ENCODE data around the gene KLHL22.
"Not testable (repeated sequence)": the region's sequence is repeated elsewhere in the genome, so short reads cannot be mapped to it uniquely, and the experiment has no call there.

Gene KLHL22

DNA sequence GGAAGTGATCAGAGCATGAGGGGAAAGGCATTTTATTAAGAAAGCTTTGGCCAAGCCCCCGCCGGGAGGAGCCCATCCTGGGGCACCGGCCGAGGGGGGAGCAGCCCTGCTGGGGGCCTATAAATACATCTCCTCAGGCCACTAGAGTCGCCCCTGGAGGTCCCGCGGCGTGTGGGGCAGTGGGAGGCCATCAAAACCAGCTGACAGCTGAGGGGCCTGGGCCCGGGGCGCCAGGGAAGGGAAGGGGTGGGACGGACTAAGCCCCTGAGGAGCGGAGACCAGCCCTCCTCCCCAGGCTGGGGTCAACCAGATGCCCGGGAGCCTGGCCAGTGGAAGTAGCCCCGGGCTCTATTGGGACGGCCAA, 71.0 kb downstream of the KLHL22 start:
- no peak for TF ChIP-seq POLR2AphosphoS5 (IDR thresholded peaks at IDR 0.05; ENCODE audit: low read depth, low read length)
- TF ChIP-seq POLR2A (IDR thresholded peaks at IDR 0.05; ENCODE audit: low read depth, low read length) = no peak
- TF ChIP-seq TAF1 (IDR thresholded peaks at IDR 0.05; ENCODE audit: borderline replicate concordance, low read depth, low read length) = no peak
- DNase-seq (ENCODE audit: insufficient read length) = no peak
- FAIRE-seq = no peak

DNA sequence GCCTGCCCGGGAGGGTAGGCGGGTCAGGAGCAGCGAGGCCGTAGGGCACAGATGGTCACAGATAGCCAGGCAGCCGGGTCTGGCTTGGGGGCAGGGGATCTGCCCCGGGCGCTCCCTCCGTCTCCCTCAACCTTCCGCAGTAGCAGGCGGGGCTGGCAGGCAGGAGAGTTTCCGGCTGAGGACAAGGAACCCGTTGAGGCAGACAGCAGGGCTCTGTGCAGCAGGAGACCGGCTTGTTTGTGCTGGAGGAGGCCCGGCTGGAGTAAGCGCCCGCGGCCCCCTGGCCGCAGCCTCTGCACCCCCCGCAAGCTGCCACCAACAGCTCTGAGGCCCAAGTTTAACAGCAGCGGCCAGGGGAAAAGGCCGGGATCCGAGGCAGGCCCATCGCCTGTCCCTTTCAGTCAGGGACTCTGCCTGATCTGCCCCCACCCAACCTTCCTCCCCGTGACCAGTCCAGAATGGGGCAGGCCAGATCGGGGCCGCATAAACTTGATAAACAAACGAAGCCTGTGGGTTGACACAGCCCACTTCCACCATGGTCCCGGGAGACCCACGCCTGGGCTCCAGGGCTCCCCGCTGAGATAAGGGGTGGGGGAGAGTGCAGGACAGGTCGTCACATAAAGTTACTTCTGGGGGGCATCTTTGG, 71.6 kb downstream of the KLHL22 start:
- DNase-seq (ENCODE audit: insufficient read length) = no peak
- no peak for FAIRE-seq
- TF ChIP-seq POLR2AphosphoS5 (IDR thresholded peaks at IDR 0.05; ENCODE audit: low read depth, low read length) (no peak), POLR2A (IDR thresholded peaks at IDR 0.05; ENCODE audit: low read depth, low read length) (no peak), TAF1 (IDR thresholded peaks at IDR 0.05; ENCODE audit: borderline replicate concordance, low read depth, low read length) (no peak)

DNA sequence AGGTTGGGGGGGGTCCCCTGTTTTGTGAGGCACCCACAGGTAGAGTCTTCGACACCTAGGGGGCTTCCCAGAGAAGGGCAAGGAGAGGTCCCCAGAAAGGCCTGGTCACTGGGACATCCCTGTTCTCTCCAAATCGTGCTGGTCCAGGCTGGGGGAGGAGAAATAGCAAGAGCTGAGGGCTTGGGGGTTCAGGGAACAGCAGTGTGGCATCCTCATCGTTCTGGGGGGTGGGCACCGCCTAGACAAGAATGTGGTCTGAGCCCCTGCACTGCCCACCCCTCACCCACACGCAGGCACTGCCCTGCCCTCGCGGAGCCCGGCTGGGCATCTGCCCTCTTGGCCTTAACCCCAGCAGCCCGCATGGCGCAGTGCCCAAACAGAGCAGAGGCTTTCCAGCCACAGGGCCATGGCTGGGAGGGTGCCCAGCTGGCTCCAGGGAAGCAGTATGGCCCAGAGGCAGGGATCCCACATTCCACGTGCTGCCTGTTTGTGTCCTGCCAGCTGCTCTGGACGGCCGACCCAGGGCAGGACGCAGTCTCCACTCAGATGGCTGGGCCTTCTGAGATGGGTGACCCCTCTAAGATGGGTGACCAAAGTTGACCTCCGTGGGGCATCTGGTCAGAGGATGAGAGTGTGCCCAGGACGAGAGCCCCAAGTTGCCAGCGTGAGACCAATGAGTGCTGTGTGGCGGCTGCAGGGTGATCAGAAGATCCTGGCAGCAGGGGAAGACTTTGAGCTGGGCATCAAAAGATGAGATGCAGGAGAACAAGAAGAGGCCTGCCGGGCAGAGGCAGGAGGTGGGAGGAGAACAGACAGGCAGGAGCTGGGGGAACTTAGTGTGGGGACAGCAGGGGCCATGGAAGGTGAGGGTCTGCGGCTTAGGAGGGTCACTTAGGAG, 72.3 kb downstream of the KLHL22 start:
- no peak for DNase-seq (ENCODE audit: insufficient read length)
- FAIRE-seq = no peak
- TF ChIP-seq POLR2AphosphoS5 (IDR thresholded peaks at IDR 0.05; ENCODE audit: low read depth, low read length) (no peak), TAF1 (IDR thresholded peaks at IDR 0.05; ENCODE audit: borderline replicate concordance, low read depth, low read length) (no peak), POLR2A (IDR thresholded peaks at IDR 0.05; ENCODE audit: low read depth, low read length) (no peak)

DNA sequence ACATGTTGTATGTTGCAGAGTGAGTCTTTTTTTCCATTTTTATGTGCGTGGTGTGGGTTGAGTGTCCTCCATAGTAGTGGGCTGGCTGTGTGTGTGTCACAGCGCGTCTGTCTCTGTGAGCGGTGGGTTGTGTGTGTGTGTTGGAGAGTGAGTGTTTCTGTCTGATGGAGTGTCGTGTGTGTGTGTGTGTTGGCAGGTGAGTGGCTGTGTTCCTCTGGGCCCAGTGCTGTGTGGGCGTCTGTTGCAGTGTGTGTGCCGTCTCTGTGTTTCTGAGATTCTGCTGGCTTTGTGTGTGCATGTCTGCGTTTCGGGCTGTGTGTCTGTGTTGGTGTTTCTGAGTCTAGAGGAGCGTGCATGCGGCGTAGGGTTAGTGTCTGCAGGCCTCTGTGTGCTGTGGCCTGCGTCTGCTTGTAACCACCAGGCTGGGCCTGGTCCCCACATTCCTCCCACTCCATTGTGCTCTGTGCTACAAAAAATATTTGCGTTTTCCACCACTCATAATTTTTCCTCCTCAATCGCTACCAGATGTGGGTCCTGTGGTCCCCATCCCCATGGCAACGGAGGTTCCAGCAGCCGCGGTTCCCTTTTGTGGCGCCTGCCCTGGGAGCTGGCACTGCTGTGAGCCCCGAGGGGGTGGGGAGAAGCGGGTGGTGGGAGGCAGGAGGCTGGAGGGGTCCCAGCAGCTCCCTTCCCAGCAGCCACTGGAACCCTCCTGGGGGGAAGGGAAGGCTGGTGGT, 73.2 kb downstream of the KLHL22 start:
- TF ChIP-seq POLR2A (IDR thresholded peaks at IDR 0.05; ENCODE audit: low read depth, low read length) (no peak), POLR2AphosphoS5 (IDR thresholded peaks at IDR 0.05; ENCODE audit: low read depth, low read length) (no peak), TAF1 (IDR thresholded peaks at IDR 0.05; ENCODE audit: borderline replicate concordance, low read depth, low read length) (no peak)
- DNase-seq (ENCODE audit: insufficient read length) (no peak), FAIRE-seq (no peak)

DNA sequence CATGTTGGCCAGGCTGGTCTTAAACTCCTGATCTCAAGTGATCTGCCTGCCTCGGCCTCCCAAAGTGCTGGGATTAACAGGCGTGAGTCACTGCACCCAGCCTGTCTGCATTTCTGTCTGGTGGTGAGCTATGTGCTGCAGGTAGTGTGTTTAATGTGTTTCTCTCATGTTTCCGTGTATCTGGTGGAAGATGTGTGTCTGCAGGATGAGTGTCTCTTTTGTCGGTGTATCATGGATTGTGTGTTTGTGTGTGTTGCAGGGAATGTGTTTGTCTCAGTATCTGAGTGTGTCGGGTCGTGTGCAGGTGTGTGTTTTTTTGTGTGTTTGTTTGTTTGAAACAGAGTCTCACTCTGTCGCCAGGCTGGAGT, 74.1 kb downstream of the KLHL22 start:
- FAIRE-seq (no peak), DNase-seq (ENCODE audit: insufficient read length) (no peak)
- TF ChIP-seq POLR2A (IDR thresholded peaks at IDR 0.05; ENCODE audit: low read depth, low read length) (no peak), POLR2AphosphoS5 (IDR thresholded peaks at IDR 0.05; ENCODE audit: low read depth, low read length) (no peak), TAF1 (IDR thresholded peaks at IDR 0.05; ENCODE audit: borderline replicate concordance, low read depth, low read length) (no peak)

DNA sequence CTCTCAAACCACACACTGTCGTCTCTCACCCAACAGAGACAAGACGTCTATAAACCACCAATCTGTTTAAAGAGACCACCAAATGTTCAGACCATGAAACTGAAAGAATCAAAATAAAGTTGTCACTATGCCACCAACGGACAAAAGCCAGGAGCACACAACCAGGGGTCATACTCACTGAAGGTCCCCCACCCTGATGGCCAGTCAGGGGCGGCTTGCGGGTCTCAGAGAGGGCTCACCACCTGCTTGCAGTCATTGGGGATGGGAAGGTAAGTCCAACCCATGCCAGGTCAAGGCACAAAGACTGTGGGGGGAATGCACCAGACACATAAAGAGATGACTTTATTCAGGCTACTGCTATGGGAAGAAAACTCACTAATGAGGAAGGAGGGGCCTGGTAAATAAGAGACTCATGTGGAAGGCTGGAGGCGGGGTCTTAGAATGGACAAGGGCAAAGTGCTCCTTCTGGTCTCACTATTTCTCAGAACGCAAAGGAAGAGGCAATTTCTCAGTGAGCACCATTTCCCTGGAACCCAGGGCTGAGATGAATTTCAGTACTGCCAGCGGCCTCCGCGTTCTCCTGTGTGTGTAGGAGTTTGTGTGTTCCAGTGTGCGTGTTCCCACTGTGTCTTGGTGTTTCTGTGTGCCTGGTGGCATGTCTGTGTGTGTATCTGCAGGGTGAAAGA, 75.3 kb downstream of the KLHL22 start:
- no peak for DNase-seq (ENCODE audit: insufficient read length)
- no peak for FAIRE-seq

DNA sequence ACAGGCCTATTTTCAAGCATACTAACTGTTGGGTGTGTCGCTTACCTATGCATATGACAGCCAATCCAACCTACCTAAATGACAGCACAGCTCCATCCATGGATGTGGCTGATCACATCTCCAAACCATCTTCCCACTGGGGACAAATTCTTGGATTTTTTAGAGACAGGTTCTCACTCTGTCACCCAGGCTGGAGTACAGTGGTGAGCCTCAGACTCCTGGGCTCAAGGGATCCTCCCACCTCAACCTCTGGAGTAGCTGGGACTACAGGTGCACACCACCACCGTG, 76.0 kb downstream of the KLHL22 start:
- TF ChIP-seq POLR2A (IDR thresholded peaks at IDR 0.05; ENCODE audit: low read depth, low read length) (no peak), POLR2AphosphoS5 (IDR thresholded peaks at IDR 0.05; ENCODE audit: low read depth, low read length) (no peak), TAF1 (IDR thresholded peaks at IDR 0.05; ENCODE audit: borderline replicate concordance, low read depth, low read length) (no peak)
- no peak for DNase-seq (ENCODE audit: insufficient read length)
- no peak for FAIRE-seq

More for the DNA sequence above, 75.3 kb downstream of the KLHL22 start:
- TF ChIP-seq TAF1 (IDR thresholded peaks at IDR 0.05; ENCODE audit: borderline replicate concordance, low read depth, low read length) = no peak
- TF ChIP-seq POLR2AphosphoS5 (IDR thresholded peaks at IDR 0.05; ENCODE audit: low read depth, low read length) = no peak
- TF ChIP-seq POLR2A (IDR thresholded peaks at IDR 0.05; ENCODE audit: low read depth, low read length) = no peak

DNA sequence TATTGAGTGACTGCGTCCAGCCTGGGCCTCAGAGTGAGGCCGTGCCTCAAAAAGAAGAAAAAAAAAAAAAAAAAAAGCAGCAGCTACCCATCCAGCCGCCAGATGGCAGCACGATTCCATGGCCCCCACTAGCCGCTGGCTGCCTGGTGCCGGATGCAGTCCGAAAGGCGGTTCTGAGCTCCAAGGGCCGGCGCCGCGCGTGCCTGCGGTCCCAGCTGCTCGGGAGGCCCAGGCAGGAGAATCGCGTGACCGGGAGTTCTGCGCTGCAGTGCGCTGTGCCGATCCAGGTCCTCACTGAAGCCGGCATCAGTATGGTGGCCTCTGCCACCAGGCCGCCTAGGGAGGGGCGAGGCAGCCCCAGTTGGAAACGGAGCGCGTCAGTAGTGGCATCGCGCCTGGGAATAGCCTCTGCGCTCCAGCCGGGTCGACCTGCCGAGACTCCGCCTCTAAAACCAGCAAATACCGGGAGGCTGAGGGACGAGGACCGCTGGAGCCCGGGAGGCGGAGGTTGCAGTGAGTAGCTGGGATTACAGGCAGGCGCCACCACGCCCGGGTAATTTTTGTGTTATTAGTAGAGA, 77.3 kb downstream of the KLHL22 start:
- DNase-seq (ENCODE audit: insufficient read length) (peak; percentile 80), FAIRE-seq (peak; percentile 87)
- TF ChIP-seq TAF1 (IDR thresholded peaks at IDR 0.05; ENCODE audit: borderline replicate concordance, low read depth, low read length) (no peak), POLR2AphosphoS5 (IDR thresholded peaks at IDR 0.05; ENCODE audit: low read depth, low read length) (no peak), POLR2A (IDR thresholded peaks at IDR 0.05; ENCODE audit: low read depth, low read length) (no peak)

DNA sequence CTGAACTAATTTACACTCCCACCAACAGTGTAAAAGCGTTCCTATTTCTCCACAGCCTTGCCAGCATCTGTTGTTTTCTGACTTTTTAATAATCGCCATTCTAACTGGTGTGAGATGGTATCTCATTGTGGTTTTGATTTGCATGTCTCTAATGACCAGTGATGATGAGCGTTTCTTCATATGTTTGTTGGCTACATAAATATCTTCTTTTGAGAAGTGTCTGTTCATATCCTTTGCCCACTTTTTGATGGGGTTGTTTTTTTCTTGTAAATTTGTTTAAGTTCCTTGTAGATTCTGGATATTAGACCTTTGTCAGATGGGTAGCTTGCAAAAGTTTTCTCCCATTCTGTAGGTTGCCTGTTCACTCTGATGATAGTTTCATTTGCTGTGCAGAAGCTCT, 79.9 kb downstream of the KLHL22 start:
- FAIRE-seq; DNase-seq (ENCODE audit: insufficient read length): not testable (repeated sequence)

DNA sequence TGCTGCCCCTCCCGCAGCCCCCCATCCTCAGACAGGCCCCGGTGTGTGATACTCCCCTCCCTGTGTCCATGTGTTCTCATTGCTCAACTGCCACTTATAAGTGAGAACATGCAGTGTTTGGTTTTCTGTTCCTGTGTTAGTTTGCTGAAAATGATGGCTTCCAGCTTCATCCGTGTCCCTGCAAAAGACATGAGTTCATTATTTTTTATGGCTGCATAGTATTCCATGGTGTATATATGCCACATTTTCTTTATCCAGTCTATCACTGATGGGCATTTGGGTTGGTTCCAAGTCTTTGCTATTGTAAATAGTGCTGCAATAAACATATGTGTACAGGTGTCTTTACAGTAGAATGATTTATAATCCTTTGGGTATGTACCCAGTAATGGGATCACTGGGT, 80.4 kb downstream of the KLHL22 start:
- FAIRE-seq; DNase-seq (ENCODE audit: insufficient read length): not testable (repeated sequence)

DNA sequence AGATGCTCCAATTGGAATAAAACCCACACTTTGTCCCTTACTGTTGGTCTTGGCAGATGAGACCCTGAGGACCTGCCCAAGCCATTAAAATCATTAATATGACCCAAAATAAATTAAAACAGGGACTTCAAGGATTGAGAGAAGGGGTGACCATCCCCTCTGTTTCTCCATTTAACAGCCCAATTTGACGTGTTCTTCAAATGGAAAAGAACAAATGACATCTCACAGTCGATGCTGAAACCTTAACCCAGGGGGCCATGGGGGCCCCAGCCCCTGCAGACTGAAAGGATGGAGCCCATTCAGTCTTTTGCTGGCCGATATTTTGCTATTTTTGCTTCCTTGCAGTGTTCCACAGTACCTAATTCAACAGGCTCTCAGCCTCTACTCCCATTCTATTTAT, 81.1 kb downstream of the KLHL22 start:
- no peak for FAIRE-seq

More for the DNA sequence above, 81.1 kb downstream of the KLHL22 start:
- DNase-seq (ENCODE audit: insufficient read length) = no peak
- no peak for TF ChIP-seq POLR2A (IDR thresholded peaks at IDR 0.05; ENCODE audit: low read depth, low read length)

Measured in GM12892 (cell line).